Erythroblast (primary cell): ENCODE results near the gene ACOT13.

ENCODE experiments used
- GATA1 ChIP-seq: IDR thresholded peaks from 2 replicates; pipeline ENCODE4 v1.6.1; 2011; ENCODE audit warnings: low read depth, mild to moderate bottlenecking, control low read depth, low read length, moderate library complexity
- POLR2A ChIP-seq: IDR thresholded peaks from 2 replicates; pipeline ENCODE4 v1.6.1; 2011; ENCODE audit warnings: mild to moderate bottlenecking, low read length

DNA sequence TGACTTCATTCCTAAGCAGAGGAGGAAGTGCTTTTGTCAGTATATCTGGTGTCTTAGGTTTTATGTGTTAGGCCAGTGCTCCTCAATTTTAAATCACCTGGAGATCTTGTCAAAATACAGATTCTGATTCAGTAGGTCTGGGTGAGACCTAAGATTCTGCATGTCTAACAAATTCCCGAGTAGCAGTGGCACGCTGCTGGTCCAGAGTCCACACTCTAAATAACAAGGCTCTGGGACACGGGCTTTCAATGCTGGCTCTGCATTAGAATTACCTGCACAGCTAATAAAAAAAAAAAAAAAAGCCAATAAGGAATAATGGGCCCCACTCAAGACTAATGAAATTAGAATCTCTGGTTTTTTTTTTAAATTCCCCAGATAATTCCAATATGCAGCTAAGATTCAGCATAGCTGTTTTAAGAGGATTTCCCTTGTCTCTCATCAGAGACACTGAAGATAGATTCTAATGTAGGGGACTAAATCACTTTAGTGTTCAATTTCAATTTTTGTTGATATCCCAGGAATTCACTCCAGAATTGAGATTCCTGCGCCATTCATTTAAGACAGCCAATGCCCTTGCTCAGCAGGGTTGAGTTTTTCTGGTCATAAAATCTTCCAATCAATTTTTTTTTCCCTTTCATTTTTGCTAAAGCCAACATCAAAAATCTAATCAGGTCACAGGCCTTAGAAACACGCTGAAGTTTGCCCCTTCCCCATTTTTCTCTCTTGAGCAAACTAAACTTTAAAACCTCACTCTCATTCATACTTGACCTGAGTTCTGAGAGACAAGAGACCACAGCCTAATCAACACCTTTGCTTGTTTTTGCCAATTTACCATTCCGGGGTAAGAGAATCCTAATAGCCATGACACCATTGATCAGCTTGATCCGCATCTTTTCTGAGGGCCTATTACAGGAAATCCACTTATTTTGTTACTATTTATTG is 2.6 kb upstream of the ACOT13 start:
- TF ChIP-seq POLR2A (no peak), GATA1 (no peak)
